Gastroesophageal sphincter (tissue), 4 donors: Measurements from ENCODE around the gene USF3. TPM values are rescaled to one million over a fixed set of nuclear protein-coding genes. Genes with fewer than 3 reads are reported as not detected.

Experiments used
- ATAC-seq: fragments of 150-250 bp; one replicate; pipeline ENCODE4 v1.9.1; 2016; ENCODE audit warnings: mild to moderate bottlenecking, moderate library complexity
- H3K27ac ChIP-seq, 4 donors: fragments of 200-600 bp; sonication (generic) in 3 of 4; 1 replicate in 3 of 4; 2 replicates in 1 of 4; pipeline ENCODE4 v1.5.1; 2016 to 2019
- H3K27me3 ChIP-seq: fragments of 200-600 bp; sonication (generic); one replicate; pipeline ENCODE4 v1.5.1; 2019
- H3K36me3 ChIP-seq, 2 donors: fragments of 200-600 bp; sonication (generic); one replicate each; pipeline ENCODE4 v1.5.1; 2019; ENCODE audit warnings: control low read depth in 1 of 2
- H3K4me1 ChIP-seq, 3 donors: fragments of 200-600 bp; sonication (generic); 1 replicate in 2 of 3; 2 replicates in 1 of 3; pipeline ENCODE4 v1.5.1; 2016 to 2019; ENCODE audit warnings: control low read depth in 2 of 3
- H3K4me3 ChIP-seq, 2 donors: fragments of 200-600 bp; sonication (generic); one replicate each; pipeline ENCODE4 v1.5.1; 2019; ENCODE audit warnings: mild to moderate bottlenecking in 1 of 2, moderate library complexity in 1 of 2
- H3K9me3 ChIP-seq, 3 donors: fragments of 200-600 bp; sonication (generic); one replicate each; pipeline ENCODE4 v1.5.1; 2017 to 2019; ENCODE audit warnings: control low read depth in 2 of 3
- CTCF ChIP-seq, 4 experiments: fragments of 200-600 bp in 2 of 4; fragments of 450-650 bp in 2 of 4; sonication (generic) in 1 of 4; IDR thresholded peaks; one replicate each; pipeline ENCODE4 v1.5.1; 2017 to 2019; ENCODE audit warnings: antibody characterized with exemption in 4 of 4, mild to moderate bottlenecking in 2 of 4, moderate library complexity in 2 of 4
- EP300 ChIP-seq: sonication (generic); formaldehyde crosslinking; IDR thresholded peaks from one replicate; pipeline ENCODE4 v1.6.1; 2017; ENCODE audit warnings: antibody characterized with exemption, mild to moderate bottlenecking
- POLR2A ChIP-seq, 2 donors: fragments of 450-650 bp; IDR thresholded peaks; one replicate each; pipeline ENCODE4 v1.6.1; 2017; ENCODE audit warnings: antibody characterized with exemption in 2 of 2, mild to moderate bottlenecking in 2 of 2, moderate library complexity in 1 of 2
- POLR2AphosphoS5 ChIP-seq: sonication (generic); formaldehyde crosslinking; IDR thresholded peaks from one replicate; pipeline ENCODE4 v1.6.1; 2017; ENCODE audit warnings: antibody characterized with exemption
- WGBS, 2 donors: methylation state at CpG; one replicate each; pipeline ENCODE4 v1.1.5; 2018; ENCODE audit warnings: low coverage in 1 of 2; 5-methylcytosine and 5-hydroxymethylcytosine counted together
- total RNA-seq, 4 donors: library from RNA; depleted of rRNA; stranded (reverse); fragments of >200 nt; gene quantifications; one replicate each; pipeline ENCODE4 v1.1.0, GENCODE V29; 2016

The USF3 gene
- total RNA-seq, 4 donors from 2014 or later = 27.3 to 33.2 (median 29.6) TPM

- TF ChIP-seq CTCF (IDR thresholded peaks at IDR 0.05) = no peak
- no peak for TF ChIP-seq POLR2A (IDR thresholded peaks at IDR 0.05)
- TF ChIP-seq EP300 = no peak
- TF ChIP-seq POLR2AphosphoS5 = no peak
- ATAC-seq = no peak
- no peaks in the 10 kb centered on the region for H3K4me1 ChIP-seq
- H3K9me3 ChIP-seq = no peaks in the 10 kb centered on the region
- H3K4me3 ChIP-seq = no peak overlapping the region
- H3K36me3 ChIP-seq = peaks cover 0 to 35% of the 10 kb centered on the region in 2 donors
- H3K27ac ChIP-seq = no peak overlapping the region
- 100% methylated on average over 1 to 4 of the region's 4 CpGs for WGBS, 2 donors
- H3K27me3 ChIP-seq = no peaks in the 10 kb centered on the region
Observed at GRCh38 chr3:113678773-113679172, 17.7 kb downstream of the USF3 start.

- 88% methylated on average over 1 of the region's 1 CpG; no CpG with 5 or more reads in 1 of the 2 donors for WGBS, 2 donors
- Histone ChIP-seq H3K27me3 (no peaks in the 10 kb centered on the region), H3K4me3 (no peak overlapping the region), H3K4me1 (no peaks in the 10 kb centered on the region), H3K36me3 (peaks cover 0 to 45% of the 10 kb centered on the region in 2 donors), H3K9me3 (no peaks in the 10 kb centered on the region), H3K27ac (no peak overlapping the region)
- TF ChIP-seq POLR2AphosphoS5 = no peak
- TF ChIP-seq POLR2A (IDR thresholded peaks at IDR 0.05) = no peak
- TF ChIP-seq EP300 = no peak
- no peak for TF ChIP-seq CTCF (IDR thresholded peaks at IDR 0.05)
- ATAC-seq = no peak
Observed at GRCh38 chr3:113677737-113678136, 18.7 kb downstream of the USF3 start.

GRCh38 chr3:113676261-113676660 lies 20.2 kb downstream of the USF3 start:
- H3K9me3 ChIP-seq = no peaks in the 10 kb centered on the region
- H3K4me3 ChIP-seq = no peak overlapping the region
- ATAC-seq = no peak
- H3K27me3 ChIP-seq = no peaks in the 10 kb centered on the region
- no peak for TF ChIP-seq POLR2A (IDR thresholded peaks at IDR 0.05)
- TF ChIP-seq CTCF (IDR thresholded peaks at IDR 0.05) = no peak
- no peak for TF ChIP-seq EP300
- TF ChIP-seq POLR2AphosphoS5 = no peak
- no peak overlapping the region for H3K27ac ChIP-seq
- H3K36me3 ChIP-seq = peaks cover 0 to 55% of the 10 kb centered on the region in 2 donors
- no peaks in the 10 kb centered on the region for H3K4me1 ChIP-seq
- 88 to 100% methylated on average over 1 to 2 of the region's 3 CpGs for WGBS, 2 donors

GRCh38 chr3:113673593-113673992 lies 22.8 kb downstream of the USF3 start:
- Histone ChIP-seq H3K9me3 (no peaks in the 10 kb centered on the region), H3K27me3 (no peaks in the 10 kb centered on the region), H3K36me3 (peaks cover 0 to 64% of the 10 kb centered on the region in 2 donors), H3K4me1 (peaks cover 0 to 11% (median 0%) of the 10 kb centered on the region in 3 donors), H3K4me3 (no peak overlapping the region), H3K27ac (no peak overlapping the region)
- TF ChIP-seq CTCF (IDR thresholded peaks at IDR 0.05) (no peak), POLR2AphosphoS5 (no peak), POLR2A (IDR thresholded peaks at IDR 0.05) (no peak), EP300 (no peak)
- 88 to 90% methylated on average over 4 of the region's 4 CpGs for WGBS, 2 donors
- no peak for ATAC-seq

- Histone ChIP-seq H3K4me1 (peaks cover 0 to 42% (median 0%) of the 10 kb centered on the region in 3 donors), H3K36me3 (peaks cover 0 to 34% of the 10 kb centered on the region in 2 donors), H3K9me3 (no peaks in the 10 kb centered on the region), H3K27me3 (no peaks in the 10 kb centered on the region), H3K27ac (no peak overlapping the region), H3K4me3 (no peak overlapping the region)
- 40 to 78% methylated on average over 2 to 4 of the region's 4 CpGs for WGBS, 2 donors
- no peak for TF ChIP-seq POLR2AphosphoS5
- no peak for TF ChIP-seq POLR2A (IDR thresholded peaks at IDR 0.05)
- no peak for TF ChIP-seq EP300
- TF ChIP-seq CTCF (IDR thresholded peaks at IDR 0.05) = no peak
- no peak for ATAC-seq
Observed at GRCh38 chr3:113668015-113668414, 28.4 kb downstream of the USF3 start.
